Kidney tubule cell (primary cell): ENCODE measurements around the gene IBSP.

Experiments used
- DNase-seq: peaks from one replicate; pipeline ENCODE4 v3.0.0-alpha.2; 2018; ENCODE audit warnings: low spot score

The IBSP gene, protein sequence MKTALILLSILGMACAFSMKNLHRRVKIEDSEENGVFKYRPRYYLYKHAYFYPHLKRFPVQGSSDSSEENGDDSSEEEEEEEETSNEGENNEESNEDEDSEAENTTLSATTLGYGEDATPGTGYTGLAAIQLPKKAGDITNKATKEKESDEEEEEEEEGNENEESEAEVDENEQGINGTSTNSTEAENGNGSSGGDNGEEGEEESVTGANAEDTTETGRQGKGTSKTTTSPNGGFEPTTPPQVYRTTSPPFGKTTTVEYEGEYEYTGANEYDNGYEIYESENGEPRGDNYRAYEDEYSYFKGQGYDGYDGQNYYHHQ

DNA sequence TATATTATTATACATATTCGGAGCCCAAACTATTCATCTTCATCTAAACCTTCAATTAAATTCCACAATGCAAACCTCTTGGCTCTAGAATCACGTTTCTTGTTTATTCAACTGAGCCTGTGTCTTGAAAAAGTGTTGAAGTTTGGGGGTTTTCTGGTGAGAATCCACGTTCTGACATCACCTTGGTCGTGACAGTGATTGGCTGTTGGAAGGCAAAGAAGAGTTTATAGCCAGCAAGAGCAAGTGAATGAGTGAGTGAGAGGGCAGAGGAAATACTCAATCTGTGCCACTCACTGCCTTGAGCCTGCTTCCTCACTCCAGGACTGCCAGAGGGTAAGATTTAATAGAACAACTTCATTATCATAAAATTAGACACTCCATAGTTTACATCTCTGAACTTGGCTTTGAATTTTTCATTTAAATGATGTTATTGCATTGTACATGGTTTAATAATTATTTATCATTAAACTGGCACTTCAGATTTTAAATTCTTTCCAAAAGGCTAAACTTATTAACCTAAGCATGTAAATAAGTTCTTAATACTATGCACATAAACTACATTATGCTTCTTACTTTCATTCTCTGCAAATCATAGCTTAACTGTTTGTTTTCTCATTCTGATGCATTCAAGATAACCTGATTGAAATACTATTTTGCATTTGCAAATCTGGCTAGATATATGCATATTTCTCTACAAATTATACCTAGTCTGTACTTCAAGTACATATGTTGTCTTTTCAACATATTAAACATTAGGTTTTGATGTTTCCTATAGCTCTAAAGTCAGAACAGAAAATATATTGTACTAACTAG lies at the start of gene IBSP:
Gene IBSP, plus strand, starts transcription at position 254 of the 813 bp plus-strand sequence. CDS start 2,808 bp downstream, outside the sequence.
- DNase-seq, result no peak

GRCh38 chr4:87749883-87750282 lies 49.5 kb upstream of the IBSP start:
- no peak for DNase-seq

DNA sequence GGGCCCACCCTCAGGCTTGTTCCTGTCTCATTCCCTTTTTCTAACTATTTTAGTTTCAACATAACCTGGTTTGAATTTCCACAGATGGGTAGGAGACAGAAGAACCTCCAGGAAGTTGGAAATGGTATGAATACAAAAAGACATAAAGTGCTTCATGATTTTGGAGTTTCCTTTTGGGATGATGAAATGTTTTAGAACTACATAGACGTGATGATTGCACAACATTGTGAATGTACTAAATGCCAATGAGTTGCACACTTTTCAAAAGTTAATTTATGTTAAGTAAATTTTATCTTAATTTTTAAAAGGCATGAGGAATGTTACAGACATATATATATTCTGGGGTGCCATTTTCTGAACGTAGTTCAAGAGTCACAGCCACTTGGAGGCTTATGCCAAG lies 41.1 kb upstream of the IBSP start:
- no peak for DNase-seq

- no peak for DNase-seq
These were observed 37.0 kb upstream of the IBSP start for GRCh38 chr4:87762311-87762710.

DNA sequence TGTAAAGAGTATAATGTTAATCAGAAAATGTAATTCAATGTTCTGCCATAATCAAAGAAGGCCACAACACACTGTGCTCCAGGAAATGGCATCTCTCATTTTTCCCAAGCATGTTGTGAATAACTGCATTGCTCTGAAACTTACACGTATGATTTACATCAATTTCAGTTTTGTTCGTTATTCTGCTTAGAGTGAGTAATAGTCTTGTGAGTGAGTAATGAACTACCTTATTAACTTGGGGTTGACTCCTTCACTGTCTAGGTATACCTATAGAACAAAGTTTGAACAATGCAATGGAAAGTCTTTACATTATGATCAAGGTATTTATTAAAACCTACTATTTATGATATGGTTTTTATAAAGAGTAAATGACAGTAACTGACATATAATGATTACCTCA lies 17.8 kb upstream of the IBSP start:
- DNase-seq, result no peak

DNA sequence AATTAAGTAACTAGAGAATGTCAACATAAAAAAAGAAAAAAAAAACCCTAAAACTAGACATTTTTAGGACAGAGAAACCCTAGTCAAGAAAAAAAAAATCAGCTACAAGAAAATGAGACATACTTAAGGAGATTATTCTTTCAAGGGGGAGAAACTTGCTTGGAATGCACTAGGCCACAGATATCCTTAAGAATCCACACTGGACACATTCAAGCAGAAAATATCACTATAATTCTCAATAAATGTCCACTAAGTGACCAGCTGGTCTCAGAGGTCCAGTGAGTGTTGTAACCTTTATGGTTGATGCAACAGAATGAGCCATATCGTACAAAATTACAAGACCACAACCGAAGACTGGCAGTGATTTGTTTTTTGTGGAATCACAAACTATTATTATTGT lies 15.6 kb upstream of the IBSP start:
- DNase-seq, result no peak

- no peak for DNase-seq
These were observed 13.4 kb upstream of the IBSP start for GRCh38 chr4:87785731-87786509.

GRCh38 chr4:87802858-87803257 lies 3.5 kb downstream of the IBSP start:
- DNase-seq, result no peak

GRCh38 chr4:87803421-87803820 lies 4.1 kb downstream of the IBSP start:
- DNase-seq, result no peak

DNA sequence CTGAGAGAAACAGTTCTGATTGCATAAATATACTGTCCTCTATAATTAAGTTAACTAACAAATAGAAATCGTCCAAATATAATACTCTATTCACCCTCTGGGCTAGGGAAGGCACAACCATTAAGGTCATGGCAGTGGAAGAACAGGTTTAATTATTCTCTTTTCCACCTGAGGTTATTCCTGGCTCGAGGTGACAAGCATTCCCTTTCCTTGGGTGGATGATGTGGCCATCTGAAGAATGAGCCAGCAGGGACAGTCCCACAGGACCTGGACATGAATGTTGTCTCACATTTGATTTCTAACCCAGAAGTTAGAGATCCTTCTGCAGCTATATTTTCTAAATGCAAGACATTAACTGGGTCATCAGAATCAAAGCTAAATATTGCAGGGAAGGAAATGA lies 5.5 kb downstream of the IBSP start:
- peak; percentile 32 for DNase-seq

- DNase-seq, result peak; percentile 8
These were observed 6.6 kb downstream of the IBSP start for GRCh38 chr4:87805971-87806370.

DNA sequence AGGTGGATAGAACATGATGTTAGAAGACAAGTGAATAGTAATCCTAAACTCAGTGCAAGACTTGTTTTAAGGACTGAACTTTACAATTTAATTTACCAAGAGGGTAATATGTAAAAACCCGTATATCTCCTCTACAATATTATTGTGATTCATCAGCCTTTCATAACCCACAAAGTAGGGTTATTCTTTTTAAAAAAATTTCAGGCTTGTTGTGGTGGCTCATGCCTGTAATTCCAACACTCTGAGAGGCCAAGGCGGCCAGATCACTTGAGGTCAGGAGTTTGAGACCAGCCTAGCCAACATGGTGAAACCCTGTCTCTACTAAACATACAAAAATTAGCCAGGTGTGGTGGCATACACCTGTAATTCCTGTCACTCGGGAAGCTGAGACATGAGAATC lies 7.2 kb downstream of the IBSP start:
- peak; percentile 8 for DNase-seq

- no peak for DNase-seq
These were observed 8.0 kb downstream of the IBSP start for GRCh38 chr4:87807402-87807801.

GRCh38 chr4:87811977-87812376 lies 12.6 kb downstream of the IBSP start:
- DNase-seq, result no peak

GRCh38 chr4:87819281-87819919 lies 20.0 kb downstream of the IBSP start:
- peak; percentile 95 for DNase-seq

GRCh38 chr4:87823200-87823599 lies 23.8 kb downstream of the IBSP start:
- DNase-seq, result no peak

DNA sequence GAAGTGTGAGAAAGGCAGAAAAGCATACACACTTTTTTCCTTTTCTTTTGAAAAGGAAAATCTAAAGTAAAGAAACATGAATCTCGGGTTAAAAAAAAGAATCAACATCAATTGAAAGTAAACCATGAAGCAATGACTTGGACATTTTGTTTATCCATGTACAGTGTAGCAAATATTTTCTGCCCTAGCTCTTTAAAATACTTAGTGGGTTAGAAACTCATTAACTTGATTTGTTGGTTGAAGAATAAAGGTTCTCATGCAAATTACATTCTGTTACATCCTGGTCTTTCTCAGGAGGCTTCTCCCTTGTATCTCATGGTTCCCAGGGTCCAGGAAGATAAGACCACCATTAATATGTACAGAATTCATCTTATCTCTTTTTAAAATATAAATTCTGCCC lies 24.4 kb downstream of the IBSP start:
- DNase-seq, result no peak

DNA sequence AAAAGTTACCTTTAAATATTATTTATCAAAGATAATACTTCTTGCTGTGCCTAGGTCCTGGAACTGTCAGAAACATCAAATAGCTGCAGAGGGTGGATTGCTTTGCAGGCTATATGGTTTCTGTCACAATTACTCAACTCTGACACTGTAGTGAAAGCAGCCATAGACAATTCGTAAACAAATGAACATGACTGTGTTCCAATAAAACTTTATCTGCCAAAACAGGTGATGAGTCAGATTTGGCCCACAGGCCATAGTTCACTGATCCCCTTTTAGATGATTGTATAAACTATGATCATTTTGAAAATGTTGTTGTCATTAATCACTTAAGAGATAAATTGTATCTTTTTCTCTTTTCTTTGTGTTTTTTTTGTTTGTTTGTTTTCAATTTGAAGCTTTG lies 25.0 kb downstream of the IBSP start:
- DNase-seq, result no peak

DNA sequence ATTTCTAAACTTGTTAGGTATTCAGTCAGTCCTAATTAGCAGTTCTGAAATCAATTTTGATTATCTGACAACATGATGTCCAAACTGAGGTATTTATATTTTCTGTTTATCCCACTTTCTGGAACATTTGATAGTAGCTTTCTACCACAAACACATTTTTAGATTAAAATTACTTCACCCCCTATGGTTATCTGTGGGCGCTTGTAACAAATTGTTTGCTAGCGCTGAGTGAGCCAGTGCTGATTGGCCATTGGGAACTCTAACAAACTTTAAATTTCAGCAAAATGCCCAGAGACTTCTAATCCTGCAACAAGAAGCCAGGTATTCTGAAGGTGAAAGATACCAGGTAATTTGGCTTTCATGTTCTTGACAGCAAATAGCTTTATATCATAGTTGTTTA lies 33.3 kb downstream of the IBSP start, which contains the start of gene MEPE:
Gene MEPE, plus strand, starts transcription at position 301 of the 400 bp plus-strand sequence. CDS start 1,746 bp downstream, outside the sequence.
- no peak for DNase-seq

DNA sequence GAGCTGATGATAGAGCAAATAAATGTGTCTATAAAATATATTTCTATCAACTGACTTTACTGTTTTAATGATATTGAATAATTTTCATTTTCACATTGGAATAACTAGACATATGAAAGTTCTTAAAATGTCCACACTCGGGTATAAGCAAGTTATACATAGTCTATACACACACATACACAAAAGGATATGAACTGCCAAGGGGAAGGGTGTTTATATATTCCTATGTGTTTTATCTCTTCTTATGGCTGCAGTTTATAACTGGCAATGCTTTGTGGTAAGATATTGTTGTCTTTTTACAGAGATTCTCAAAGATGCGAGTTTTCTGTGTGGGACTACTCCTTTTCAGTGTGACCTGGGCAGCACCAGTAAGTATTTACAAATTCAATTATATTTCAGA lies 35.0 kb downstream of the IBSP start:
- no peak for DNase-seq

DNA sequence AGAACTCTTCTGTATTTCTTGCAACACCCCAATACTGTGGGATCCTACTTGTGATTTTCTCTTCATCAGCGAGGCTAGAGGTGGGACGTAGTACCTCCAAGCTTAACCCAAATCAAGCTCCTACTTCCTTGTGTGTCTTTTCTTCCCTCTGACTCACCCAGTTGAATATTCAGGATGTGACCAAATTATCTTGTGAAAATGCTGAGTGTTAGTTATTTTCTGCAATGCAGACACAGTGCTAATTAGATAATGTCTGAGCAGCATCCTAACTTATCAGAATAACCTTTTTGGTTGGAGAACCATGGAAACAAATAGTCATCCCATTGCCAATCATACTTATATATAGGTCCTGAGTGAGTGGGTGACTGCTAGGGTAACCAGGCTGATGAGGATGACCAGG lies 35.8 kb downstream of the IBSP start:
- DNase-seq, result peak; percentile 76

GRCh38 chr4:87835743-87836142 lies 36.4 kb downstream of the IBSP start:
- no peak for DNase-seq
